Measurements from ENCODE around the gene FAXDC2.
"Not testable (repeated sequence)": the region's sequence is repeated elsewhere in the genome, so short reads cannot be mapped to it uniquely, and the experiment has no call there.

Gene FAXDC2

DNA sequence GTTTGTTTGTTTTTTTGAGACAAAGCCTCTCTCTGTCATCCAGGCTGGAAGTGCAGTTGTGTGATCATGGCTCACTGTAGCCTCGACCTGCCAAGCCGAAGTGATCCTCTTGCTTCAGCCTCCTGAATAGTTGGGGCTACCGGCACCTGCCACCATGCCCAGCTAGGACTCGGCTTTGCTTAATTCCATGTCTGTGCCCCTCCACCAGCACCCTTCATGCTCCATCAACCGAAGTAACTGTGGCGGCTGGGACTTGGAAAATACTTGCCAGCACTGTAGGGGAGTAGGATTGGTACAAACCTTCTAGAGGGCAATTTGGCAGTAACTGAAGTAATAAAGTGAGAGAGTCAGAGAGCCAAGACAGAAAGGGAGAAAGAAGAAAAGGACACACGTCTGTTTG is 19.0 kb downstream of the FAXDC2 start:
- no peak for DNase-seq (ENCODE audit: extremely low read depth, low read depth)
- H3K4me3 ChIP-seq (replicated peaks; ENCODE audit: low read depth, low read length) = no peak overlapping the region
- TF ChIP-seq, protein P1, sequence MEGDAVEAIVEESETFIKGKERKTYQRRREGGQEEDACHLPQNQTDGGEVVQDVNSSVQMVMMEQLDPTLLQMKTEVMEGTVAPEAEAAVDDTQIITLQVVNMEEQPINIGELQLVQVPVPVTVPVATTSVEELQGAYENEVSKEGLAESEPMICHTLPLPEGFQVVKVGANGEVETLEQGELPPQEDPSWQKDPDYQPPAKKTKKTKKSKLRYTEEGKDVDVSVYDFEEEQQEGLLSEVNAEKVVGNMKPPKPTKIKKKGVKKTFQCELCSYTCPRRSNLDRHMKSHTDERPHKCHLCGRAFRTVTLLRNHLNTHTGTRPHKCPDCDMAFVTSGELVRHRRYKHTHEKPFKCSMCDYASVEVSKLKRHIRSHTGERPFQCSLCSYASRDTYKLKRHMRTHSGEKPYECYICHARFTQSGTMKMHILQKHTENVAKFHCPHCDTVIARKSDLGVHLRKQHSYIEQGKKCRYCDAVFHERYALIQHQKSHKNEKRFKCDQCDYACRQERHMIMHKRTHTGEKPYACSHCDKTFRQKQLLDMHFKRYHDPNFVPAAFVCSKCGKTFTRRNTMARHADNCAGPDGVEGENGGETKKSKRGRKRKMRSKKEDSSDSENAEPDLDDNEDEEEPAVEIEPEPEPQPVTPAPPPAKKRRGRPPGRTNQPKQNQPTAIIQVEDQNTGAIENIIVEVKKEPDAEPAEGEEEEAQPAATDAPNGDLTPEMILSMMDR (IDR thresholded peaks at IDR 0.05; ENCODE audit: low read depth, low read length, missing control alignments) = no peak

DNA sequence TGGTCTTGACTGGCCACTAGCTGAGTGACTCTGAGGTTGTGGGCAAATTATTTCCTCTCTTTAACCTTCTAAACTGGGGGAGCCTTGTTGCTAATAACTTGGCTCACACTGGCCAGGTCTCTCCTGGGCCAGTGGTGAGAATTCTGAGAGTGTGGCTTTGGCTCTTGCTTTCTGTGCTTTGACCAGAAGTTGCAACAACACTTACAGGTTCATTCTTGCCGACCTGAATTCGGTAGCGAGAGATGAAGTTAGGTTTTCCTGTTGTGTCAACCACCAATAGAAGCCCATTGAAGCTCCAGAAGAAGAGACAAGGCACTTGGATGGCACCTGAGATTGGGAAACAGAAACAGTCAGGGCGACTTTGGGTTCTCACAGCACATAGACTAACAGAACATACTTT is 19.8 kb downstream of the FAXDC2 start:
- TF ChIP-seq, protein P1 (IDR thresholded peaks at IDR 0.05; ENCODE audit: low read depth, low read length, missing control alignments) = no peak
- DNase-seq (ENCODE audit: extremely low read depth, low read depth) = no peak
- H3K4me3 ChIP-seq (replicated peaks; ENCODE audit: low read depth, low read length) = no peak overlapping the region

DNA sequence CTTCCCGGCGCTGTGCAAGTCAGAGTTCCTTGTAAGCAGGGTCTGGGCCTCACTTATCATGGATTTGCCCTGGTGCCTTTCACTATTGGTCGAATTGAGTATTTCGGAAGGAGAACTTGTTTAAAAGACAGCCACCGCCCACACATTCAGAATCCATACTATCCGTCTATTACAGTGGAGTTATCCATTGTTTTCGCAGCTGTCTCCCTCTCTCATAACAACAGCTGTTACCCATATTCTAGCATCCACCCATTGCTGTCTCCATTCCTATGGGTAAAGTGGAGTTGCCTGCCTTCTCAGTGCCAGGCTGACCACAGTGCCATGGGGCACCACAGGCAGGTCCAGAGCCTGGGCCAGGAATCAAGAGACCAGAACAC is 20.2 kb downstream of the FAXDC2 start:
- TF ChIP-seq, protein P1 (IDR thresholded peaks at IDR 0.05; ENCODE audit: low read depth, low read length, missing control alignments) = no peak
- H3K4me3 ChIP-seq (replicated peaks; ENCODE audit: low read depth, low read length) = no peak overlapping the region
- DNase-seq (ENCODE audit: extremely low read depth, low read depth) = no peak

DNA sequence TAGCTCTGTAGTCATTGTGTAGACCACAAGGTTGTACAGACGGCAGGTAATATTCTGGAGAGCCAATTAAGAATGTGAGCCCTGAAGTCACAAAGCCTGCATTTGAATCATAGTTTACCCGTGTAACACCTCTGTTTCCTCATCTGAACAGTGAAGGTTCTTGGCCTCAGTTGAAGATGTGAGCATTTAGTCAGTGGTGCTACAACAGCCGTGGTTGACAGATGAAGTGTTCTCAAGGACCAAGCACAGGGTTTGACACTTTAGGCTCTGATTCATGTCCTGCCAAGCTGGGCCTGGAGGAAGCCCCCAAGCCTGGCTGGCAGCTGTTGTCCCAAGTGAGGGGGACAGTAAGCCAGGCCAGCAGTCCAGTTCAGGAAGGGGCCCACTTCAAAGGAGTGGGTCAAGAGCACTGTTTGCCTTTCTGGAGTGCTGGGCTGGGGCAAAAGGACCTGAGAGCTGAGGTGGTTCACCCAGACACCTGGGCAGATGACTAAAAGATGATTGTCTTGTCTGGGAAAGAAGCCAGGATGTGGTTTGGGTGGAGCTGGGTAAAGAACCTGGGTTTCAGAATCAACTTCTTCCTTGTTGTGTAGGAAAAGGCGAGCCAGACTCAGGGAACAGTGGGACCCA is 20.7 kb downstream of the FAXDC2 start:
- no peak for DNase-seq (ENCODE audit: extremely low read depth, low read depth)
- TF ChIP-seq, protein P1 (IDR thresholded peaks at IDR 0.05; ENCODE audit: low read depth, low read length, missing control alignments) = no peak

DNA sequence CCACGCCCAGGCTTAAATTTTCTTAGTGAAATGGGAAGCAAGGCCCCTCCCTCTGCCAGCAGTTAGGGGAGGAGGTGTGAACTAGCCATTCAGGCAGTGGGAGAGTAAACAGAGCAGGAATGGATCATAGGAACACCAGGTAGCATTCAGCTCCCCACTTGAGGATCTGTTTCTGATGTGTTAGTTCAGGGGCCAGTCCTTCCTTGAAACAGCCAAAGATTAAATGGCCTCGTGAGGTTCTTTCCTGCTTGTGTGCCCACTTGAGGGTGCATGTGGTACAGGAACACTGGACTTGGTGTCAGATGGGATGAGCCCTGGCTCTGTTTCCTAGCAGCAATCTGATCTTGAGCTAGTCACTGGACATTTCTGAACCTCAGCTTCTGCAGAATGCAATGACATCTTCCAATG is 21.2 kb downstream of the FAXDC2 start:
- no peak overlapping the region for H3K4me3 ChIP-seq (replicated peaks; ENCODE audit: low read depth, low read length)
- no peak for DNase-seq (ENCODE audit: extremely low read depth, low read depth)
- TF ChIP-seq, protein P1 (IDR thresholded peaks at IDR 0.05; ENCODE audit: low read depth, low read length, missing control alignments) = no peak

More for the DNA sequence above, 20.7 kb downstream of the FAXDC2 start:
- H3K4me3 ChIP-seq (replicated peaks; ENCODE audit: low read depth, low read length) = no peak overlapping the region

DNA sequence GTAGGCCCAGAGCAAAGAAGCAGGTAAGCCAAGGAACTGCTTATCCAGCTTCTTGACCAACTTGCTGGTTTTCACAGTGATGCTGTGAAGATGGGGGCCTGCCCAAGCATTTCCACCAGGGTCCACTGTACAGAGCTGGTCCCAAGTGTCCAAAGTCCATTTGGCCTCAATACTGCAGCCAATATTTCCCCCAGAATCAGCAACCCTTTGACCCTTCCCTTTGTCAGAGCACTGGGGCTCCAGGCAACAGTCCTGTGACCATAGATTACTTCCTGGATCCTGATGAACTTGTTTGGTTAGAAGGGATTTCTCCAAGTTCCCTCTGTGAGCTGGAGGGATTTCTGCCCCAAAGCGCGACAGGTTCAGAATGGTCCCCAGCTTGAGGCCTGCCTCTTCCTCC is 26.3 kb downstream of the FAXDC2 start:
- TF ChIP-seq, protein P1 (IDR thresholded peaks at IDR 0.05; ENCODE audit: low read depth, low read length, missing control alignments) = no peak
- H3K4me3 ChIP-seq (replicated peaks; ENCODE audit: low read depth, low read length) = no peak overlapping the region
- no peak for DNase-seq (ENCODE audit: extremely low read depth, low read depth)

DNA sequence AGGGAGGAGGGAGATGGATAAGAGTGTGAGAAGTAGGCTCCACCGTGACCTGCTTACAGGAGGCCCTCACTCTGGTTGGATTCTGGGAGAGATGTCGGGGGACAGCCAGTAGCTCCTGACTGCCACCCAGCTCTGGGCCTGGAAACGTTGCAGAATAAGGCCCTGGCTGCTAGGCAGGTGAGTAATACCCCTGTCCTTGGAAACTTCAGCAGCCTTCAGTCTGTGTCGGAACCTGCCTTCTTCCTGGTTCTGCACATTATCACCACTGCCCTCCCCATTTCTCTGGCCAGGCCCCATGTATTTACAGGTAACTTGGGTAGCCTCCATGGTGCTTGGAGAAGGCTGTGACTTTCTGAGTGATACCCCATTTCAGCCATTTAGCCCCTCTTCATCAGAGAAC is 26.8 kb downstream of the FAXDC2 start:
- no peak overlapping the region for H3K4me3 ChIP-seq (replicated peaks; ENCODE audit: low read depth, low read length)
- TF ChIP-seq, protein P1 (IDR thresholded peaks at IDR 0.05; ENCODE audit: low read depth, low read length, missing control alignments) = no peak
- no peak for DNase-seq (ENCODE audit: extremely low read depth, low read depth)

DNA sequence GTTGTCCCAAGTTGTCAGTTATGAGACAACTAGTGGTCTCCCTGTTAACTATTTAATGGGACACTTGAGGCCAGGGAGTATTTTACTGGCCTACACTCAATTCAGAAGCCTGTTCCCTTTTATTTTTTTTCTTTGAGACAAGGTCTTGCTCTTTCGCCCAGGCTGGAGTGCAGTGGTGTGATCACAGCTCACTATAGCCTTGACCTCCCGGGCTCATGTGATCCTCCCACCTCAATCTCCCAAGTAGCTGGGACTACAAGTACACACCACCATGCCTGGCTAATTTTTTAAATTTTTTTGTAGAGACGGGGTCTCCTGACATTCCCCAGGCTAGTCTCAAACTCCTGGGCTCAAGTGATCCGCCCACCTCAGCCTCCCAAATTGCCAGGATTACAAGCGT is 27.5 kb downstream of the FAXDC2 start:
- not testable (repeated sequence) for H3K4me3 ChIP-seq (replicated peaks; ENCODE audit: low read depth, low read length); DNase-seq (ENCODE audit: extremely low read depth, low read depth)
